SH-SY5Y (cell line): ENCODE measurements around the gene LACTB.

Experiments
- GATA2 ChIP-seq: IDR thresholded peaks from 2 replicates; pipeline ENCODE4 v1.6.1; 2011; ENCODE audit warnings: mild to moderate bottlenecking, low read depth, low read length
- GATA3 ChIP-seq: IDR thresholded peaks from 2 replicates; pipeline ENCODE4 v1.6.1; 2011; ENCODE audit warnings: low read depth, mild to moderate bottlenecking, low read length, moderate library complexity

Gene LACTB, protein sequence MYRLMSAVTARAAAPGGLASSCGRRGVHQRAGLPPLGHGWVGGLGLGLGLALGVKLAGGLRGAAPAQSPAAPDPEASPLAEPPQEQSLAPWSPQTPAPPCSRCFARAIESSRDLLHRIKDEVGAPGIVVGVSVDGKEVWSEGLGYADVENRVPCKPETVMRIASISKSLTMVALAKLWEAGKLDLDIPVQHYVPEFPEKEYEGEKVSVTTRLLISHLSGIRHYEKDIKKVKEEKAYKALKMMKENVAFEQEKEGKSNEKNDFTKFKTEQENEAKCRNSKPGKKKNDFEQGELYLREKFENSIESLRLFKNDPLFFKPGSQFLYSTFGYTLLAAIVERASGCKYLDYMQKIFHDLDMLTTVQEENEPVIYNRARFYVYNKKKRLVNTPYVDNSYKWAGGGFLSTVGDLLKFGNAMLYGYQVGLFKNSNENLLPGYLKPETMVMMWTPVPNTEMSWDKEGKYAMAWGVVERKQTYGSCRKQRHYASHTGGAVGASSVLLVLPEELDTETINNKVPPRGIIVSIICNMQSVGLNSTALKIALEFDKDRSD

DNA sequence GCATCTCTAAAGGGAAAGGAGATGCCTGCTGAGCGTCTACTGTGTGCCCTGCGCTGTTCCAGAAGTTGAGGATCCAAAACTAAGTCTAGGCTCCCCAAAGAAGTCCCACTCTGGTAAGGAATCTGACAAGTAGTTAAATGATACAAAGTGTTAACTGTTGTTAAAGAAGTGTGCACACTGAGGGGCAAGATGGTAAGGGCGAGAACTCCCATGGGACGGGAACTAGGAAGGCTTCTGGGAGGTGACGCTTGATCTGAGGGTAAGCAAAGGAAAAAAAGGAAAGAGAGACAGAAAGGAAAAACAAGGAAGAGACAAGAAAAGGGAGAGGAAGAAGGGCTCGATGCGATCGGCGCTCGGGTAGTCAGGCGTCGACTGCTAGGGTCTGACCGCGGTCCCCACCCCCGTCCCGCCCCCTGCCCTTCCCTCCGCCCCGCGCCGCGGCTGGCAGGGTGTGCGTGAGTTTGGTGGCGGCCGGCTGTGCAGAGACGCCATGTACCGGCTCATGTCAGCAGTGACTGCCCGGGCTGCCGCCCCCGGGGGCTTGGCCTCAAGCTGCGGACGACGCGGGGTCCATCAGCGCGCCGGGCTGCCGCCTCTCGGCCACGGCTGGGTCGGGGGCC lies at the start of gene LACTB:
Gene LACTB, plus strand, starts transcription at position 480 of the 620 bp plus-strand sequence. Its CDS starts 11 bp downstream, at position 491.
- TF ChIP-seq GATA3 = no peak
- TF ChIP-seq GATA2 = no peak

DNA sequence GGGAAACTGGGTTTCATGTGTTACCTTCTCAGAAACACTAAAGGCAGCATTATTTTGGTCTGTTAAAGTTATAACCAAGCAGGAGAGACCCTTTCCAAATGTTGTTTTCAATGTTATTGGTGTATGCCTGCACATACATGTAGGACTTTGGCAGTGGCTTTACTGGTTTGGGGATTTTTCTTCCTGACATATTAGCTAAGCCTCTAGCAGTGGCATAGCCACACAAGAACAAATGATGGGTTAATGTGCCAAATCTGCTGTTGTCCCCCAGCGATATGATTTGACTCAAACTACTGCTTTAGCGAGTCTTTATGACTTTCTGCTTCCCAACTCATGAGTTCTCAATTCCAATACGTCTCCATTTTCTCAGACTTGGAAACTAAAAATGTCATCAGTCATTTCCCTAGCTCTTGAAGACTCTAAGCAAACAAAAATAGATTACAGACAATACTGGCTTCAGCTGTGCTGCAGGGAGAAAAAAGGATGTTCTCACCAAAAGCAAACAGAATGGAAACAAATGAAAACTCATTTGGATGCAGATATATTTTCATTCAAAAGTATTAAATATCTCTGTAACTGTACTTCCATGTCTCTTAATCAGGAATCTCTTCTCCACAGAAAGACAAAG lies 49.5 kb upstream of the LACTB start:
- TF ChIP-seq GATA3 (no peak), GATA2 (no peak)

DNA sequence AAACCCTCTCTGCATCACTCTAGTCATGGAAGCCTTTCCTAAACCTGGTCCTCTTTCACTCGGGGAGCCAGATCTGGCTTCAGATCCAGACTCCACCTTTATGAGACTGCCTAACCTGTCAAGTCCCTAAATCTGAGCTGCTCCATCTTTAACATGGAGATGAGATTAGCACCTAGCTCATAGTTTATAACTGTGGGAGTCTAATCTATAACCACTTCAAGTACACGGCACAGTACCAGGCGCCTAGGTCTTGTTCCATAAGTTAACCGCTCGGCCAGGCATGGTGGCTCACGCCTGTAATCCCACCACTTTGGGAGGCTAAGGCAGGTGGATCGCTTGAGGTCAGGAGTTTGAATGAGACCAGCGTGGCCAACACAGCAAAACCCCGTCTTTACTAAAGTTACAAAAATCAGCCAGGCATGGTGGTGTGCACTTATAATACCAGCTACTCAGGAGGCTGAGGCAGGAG lies 48.8 kb upstream of the LACTB start:
- TF ChIP-seq GATA3 (no peak), GATA2 (no peak)

DNA sequence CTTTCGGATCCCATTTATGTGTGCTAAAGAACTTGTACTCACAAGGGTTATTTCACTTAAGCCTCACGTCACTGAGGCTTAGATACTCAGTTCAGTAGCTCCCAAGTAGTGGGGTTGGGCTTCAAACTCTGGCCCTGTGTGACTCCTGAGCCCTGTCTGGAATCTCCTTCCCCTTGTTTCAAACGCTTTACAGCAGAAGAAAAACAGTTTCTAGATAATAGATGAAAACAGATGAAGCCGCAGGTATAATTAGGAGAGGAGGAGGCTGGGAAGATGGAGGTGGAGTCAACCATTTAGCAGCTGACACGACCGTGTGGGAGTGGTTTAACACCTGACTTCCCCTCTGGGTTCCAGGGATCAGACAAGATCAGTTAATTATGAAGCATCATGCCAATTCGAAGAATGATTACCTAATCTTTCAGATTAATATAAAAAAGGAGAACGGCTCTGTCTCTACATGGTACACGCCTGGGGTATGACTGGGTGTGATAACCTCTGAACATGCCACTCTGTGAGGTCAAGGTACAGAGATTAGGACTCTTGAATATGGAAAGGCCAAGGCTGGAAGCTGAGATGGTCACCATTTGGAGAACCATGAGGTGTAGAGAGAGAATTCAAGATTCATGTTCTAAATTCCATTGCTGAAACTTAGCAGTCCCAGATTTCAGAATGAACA lies 48.0 kb upstream of the LACTB start:
- TF ChIP-seq GATA3 (no peak), GATA2 (no peak)

DNA sequence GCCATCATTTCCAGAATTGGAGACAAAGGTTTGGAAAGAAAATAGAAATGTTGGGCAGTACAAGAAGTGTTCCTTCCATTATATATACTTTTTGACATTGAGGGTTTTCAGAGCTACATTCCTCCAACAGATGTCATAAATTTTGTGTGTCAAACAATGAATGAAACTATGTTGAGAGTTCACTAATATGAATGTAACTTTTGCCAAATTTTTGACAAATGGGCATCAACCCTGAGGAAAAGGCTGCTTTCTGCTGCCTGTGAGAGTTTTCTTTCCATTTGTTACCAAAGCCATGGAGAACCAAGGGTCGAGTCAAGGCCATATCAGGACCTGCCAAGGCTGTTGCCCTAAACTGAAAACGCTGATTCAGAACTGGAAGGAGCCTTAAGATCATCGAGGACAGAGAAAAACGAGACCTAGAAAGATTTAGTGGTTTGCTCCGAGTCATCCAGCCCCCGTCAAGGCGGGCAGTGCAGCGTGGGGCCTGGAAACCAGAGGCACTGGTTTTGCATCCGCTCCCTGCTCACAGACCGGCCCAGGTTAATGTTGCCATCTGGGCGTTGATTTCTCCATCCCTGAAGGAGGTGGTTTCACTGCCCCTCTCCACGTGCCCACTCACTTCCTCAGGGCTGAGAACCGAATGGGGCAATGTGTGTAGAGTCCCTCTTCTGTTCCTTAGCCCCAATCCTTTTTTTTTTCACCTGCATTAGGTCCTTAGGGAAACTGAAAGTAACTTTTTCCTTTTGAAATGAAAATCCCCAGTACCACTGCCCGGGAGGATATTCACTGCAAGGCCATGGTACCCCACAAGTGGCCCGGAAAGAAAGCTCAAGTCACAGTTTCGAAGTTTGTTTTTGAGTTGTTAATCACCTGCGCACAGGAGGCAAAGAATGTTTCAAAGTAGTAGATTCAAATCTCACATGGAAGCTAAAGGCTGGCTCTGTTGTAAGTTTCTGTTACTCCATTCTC lies 46.4 kb upstream of the LACTB start:
- TF ChIP-seq GATA3 = no peak
- no peak for TF ChIP-seq GATA2

DNA sequence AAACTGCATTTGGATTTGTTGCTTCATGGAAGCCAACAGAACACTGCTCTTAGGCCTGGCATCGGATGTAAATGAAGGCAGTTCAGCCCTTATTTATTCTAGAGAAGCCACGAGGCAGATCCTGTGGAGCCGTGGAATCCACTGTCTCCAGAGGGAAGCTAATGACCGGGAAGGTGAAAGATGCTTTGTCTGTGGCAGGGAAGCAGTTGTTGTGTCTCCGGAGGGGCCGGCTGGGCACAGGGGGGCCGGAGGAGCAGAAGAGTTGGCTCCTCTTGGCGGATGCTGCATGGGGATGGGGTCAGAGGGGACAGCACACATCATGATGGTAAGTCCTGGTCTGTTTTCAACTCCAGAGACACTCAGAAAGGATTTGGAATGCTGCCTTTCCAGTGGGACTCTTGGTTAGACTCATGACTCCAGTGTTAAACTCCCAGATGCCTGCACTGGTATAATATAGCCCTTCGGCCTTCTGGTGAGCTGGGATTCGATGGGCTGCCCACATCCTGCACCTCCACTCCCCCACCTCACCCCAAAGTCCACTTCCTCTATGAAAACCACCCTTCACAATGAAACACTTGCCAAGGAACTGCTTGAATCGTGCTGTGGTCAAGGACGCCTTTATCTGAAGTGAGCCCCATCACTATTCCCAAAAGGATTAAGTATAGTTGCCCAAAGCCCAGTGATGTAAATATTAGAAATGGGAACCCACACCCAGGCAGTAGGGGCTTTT lies 45.5 kb upstream of the LACTB start:
- no peak for TF ChIP-seq GATA2
- TF ChIP-seq GATA3 = no peak

DNA sequence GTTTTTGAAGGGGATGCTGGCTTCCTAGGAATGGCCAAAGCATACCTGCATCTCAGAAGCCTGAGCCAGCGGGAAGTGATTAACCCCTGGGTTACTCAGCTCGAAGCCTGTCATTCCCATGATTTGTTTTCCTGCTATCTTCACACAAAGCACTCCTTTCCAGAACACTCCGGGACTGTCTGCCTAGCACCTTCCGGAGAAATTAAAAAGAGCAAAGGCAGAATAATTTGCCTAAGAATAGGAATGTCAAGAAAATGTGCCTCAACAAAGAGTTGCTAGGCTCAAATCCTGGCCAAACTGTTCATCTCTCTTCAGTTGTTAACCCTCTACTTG lies 45.0 kb upstream of the LACTB start:
- TF ChIP-seq GATA2 = no peak
- no peak for TF ChIP-seq GATA3

DNA sequence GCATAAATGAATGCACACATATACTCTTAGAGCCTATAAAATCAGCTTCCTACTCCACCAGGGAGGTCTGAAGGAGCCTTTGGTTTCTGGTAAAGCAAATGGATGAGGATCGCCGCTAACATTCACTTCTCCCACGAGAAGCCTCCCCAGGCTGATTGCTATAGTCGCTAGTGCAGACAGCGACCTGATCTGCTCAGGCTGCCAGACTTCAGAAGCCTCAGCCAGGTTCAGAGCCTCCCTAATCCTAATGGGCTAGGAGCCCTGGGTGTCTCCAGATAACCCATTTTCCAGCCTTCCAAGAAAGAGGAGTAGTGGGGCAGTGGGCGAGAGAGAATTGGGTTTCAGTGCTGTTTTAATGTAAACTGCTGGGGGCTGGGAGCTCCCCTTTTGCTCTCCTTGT lies 43.7 kb upstream of the LACTB start:
- TF ChIP-seq GATA3 (no peak), GATA2 (no peak)

DNA sequence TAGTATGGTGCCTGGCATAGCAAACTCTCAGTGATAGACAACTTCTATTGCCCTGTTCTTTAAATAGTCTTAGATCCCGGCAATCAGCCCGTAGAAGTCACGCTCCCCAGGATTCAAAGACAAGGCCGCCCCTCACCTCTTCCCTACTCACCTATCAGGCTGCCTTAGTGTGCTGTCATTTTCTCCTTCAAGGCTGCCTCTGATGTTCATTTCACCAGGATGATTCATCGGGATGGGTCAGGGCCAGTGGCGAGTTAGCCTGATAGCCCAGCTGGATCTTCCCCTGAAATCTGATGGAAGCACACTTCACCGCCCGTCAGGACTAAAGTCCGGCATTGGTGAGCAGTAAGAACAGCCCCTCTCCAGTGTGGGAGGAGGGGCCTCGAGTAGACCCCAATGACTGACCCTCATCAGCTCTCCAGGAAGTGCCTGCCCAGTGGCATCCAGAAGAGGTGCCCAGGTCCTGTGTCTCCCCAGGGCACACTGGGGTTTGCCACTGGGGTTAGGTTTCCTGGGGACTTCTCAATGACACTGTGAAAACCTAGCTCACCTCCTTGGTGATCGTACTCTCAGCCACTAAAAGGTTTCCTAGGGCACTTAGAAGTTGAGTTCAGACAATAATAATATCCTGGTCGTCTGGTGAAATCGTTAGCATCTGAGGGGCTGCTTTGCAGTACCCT lies 41.6 kb upstream of the LACTB start:
- TF ChIP-seq GATA3 (no peak), GATA2 (no peak)

DNA sequence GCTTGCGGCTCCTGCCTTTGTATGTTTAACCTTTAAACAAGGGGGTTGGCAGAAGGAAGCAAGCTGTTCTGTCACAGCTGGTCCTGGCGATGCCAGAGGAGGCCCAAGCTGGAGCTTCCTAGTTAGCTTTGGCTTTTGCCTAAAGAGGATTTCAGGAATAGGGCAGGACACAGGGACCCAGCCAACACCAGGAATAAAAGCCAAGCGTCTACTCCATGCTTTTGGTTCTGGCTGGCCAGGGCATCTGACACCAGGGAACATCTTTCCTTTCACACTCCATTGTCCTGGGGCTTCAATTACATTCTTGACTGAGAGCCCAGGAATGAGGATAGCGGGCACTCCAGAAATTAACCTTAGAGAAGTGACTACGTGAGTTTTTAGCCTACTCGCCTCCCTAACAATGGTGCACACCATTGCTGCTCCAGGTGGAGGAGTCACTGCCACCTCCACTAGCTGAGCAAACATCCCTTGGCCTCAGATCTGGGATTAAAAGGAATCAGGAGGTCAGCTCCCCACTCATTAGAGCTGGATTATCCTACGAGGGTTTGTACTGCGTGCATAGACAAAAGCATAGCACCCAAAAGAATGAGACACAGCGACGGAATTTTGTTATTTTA lies 40.9 kb upstream of the LACTB start:
- TF ChIP-seq GATA2 = no peak
- no peak for TF ChIP-seq GATA3

DNA sequence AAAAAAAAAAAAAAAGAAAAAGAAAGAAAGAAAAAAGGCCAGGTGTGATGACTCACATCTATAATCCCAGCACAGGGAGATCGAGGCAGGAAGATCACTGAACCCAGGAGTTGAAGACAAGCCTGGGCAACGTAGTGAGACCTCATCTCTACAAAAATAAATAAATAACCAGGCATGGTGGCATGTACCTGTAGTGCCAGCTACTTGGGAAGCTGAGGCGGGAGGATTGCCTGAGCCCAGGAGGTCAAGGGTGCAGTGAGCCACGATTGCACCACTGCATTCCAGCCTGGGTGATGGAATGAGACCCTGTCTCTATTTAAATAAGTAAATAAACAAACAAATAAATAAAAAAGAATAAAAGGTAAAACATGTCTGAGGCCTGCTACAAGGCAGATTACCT lies 39.3 kb upstream of the LACTB start:
- TF ChIP-seq GATA3 (no peak), GATA2 (no peak)
